Measurements from ENCODE around the gene CRYZL1.

DNA sequence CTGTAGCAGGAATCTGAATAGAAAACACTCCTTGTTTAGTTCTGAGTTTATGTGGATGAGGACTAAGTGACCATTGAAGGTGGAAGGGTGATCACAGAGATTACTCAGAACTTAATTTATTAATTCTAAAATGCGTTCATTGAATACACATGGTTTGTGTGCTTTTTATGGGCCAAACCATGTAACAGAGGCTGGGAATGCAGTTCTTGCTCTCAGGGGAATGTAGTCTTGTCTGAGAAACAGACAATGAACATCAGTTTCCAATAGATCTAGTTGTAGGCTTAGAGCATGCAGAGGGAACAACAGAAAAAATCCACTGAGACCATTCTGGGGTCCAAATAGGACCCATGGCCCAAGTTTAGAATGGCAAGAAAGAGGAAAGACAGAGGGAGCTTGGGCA, 46.8 kb upstream of the CRYZL1 start:
- TF ChIP-seq CTCF (conservative IDR thresholded peaks at IDR 0.05; ENCODE audit: low read depth, low read length), result no peak
- TF ChIP-seq EZH2 (IDR thresholded peaks at IDR 0.05; ENCODE audit: borderline replicate concordance, low read depth, low read length, poor library complexity, severe bottlenecking), result no peak
